Cardiac atrium fibroblast (primary cell): ENCODE data around the gene SNX14. TPM values are rescaled to one million over a fixed set of nuclear protein-coding genes. Genes with fewer than 3 reads are reported as not detected.

Experiments used
- total RNA-seq: library from RNA; depleted of rRNA; stranded (reverse); fragments of >200 nt; gene quantifications from 2 replicates; pipeline ENCODE4 v1.2.3, GENCODE V29; 2015

The SNX14 gene, protein sequence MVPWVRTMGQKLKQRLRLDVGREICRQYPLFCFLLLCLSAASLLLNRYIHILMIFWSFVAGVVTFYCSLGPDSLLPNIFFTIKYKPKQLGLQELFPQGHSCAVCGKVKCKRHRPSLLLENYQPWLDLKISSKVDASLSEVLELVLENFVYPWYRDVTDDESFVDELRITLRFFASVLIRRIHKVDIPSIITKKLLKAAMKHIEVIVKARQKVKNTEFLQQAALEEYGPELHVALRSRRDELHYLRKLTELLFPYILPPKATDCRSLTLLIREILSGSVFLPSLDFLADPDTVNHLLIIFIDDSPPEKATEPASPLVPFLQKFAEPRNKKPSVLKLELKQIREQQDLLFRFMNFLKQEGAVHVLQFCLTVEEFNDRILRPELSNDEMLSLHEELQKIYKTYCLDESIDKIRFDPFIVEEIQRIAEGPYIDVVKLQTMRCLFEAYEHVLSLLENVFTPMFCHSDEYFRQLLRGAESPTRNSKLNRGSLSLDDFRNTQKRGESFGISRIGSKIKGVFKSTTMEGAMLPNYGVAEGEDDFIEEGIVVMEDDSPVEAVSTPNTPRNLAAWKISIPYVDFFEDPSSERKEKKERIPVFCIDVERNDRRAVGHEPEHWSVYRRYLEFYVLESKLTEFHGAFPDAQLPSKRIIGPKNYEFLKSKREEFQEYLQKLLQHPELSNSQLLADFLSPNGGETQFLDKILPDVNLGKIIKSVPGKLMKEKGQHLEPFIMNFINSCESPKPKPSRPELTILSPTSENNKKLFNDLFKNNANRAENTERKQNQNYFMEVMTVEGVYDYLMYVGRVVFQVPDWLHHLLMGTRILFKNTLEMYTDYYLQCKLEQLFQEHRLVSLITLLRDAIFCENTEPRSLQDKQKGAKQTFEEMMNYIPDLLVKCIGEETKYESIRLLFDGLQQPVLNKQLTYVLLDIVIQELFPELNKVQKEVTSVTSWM
- 60.9 and 63.4 TPM in 2 replicates for total RNA-seq

DNA sequence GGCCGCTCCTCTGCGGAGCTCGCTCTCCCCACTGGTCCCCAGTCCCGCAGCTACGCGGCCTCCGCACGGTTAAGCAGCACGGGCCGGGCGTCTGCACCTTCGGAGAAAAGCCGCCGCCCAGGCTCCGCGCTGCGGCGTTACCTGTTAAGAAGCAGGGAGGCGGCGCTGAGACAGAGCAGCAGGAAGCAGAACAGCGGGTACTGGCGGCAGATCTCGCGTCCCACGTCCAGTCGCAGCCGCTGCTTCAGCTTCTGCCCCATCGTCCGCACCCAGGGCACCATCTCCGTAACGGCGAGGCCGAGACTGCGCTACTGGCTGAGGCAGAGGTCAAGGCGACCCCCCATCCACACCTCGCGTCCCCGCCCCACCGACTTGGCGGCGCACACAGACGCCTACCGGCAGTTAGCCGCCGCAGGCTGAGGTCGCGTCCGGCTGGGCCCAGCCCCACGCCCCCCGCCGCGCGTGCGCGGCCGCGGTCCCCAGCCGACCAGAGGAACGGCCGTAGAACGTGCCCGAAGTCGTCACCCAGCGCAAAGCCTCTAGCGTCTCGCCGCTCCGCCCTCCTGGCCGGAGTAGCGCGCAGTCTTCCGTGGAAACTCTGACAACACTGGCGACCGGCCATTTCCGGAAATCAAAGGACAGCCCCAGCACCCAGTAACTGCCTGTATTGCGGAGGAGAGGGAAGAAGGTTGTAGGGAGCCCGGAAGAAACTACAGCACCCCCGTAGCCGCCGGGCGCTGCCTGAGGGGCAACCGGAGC is at the start of gene SNX14:
SNX14 (minus strand) TSS at position 421 of the 759 bp plus-strand sequence; CDS start at position 281, 140 bp downstream.

GRCh38 chr6:85642774-85643536 is 49.3 kb upstream of the SNX14 start, which contains the start of gene SYNCRIP:
Gene SYNCRIP, minus strand, starts transcription at chr6:85642886. Its CDS starts 1,447 bp downstream, at chr6:85641439.

Other genes with a start within 250 kb of the SNX14 start
- gene NT5E, start 143.8 kb downstream of the SNX14 start, total RNA-seq = 55.4 and 60.1 TPM in 2 replicates
- 49.6 and 57.7 TPM in 2 replicates for gene SYNCRIP, start 49.0 kb upstream of the SNX14 start, total RNA-seq